Neural cell (in vitro differentiated cells): Measurements from ENCODE around the gene PSENEN. TPM values are rescaled to one million over a fixed set of nuclear protein-coding genes. Genes with fewer than 3 reads are reported as not detected.
"Not testable (repeated sequence)": the region's sequence is repeated elsewhere in the genome, so short reads cannot be mapped to it uniquely, and the experiment has no call there.

Source experiments
- H2AFZ ChIP-seq: fragments of 200-600, 300-800 bp; sonication (generic), shearing (Covaris generic); 2 replicates; pipeline ENCODE4 v1.6.0; 2014; ENCODE audit warnings: low read depth, mild to moderate bottlenecking, antibody characterized with exemption, low read length, moderate library complexity
- H3F3A ChIP-seq: fragments of 200-600 bp; shearing (Covaris generic); 2 replicates; pipeline ENCODE4 v1.6.1; 2016; ENCODE audit warnings: mild to moderate bottlenecking, moderate library complexity, mixed read lengths, antibody characterized with exemption, low read length; ENCODE audit not compliant: insufficient read depth, poor library complexity, severe bottlenecking
- H3K27ac ChIP-seq: fragments of 200-600, 300-800 bp; sonication (generic), shearing (Covaris generic); 2 replicates; pipeline ENCODE4 v1.5.1; 2014; ENCODE audit warnings: mild to moderate bottlenecking, low read length, moderate library complexity
- H3K27me3 ChIP-seq: fragments of 300-800, 200-600 bp; sonication (generic), shearing (Covaris generic); 2 replicates; pipeline ENCODE4 v1.6.0; 2014; ENCODE audit warnings: mild to moderate bottlenecking, low read depth, low read length, moderate library complexity; ENCODE audit not compliant: insufficient read depth
- H3K36me3 ChIP-seq: fragments of 300-800, 200-600 bp; sonication (generic), shearing (Covaris generic); 2 replicates; pipeline ENCODE4 v1.5.1; 2014; ENCODE audit warnings: mild to moderate bottlenecking, antibody characterized with exemption, low read length, moderate library complexity; ENCODE audit not compliant: insufficient read depth
- H3K4me2 ChIP-seq: fragments of 300-800, 200-600 bp; sonication (generic), shearing (Covaris generic); 2 replicates; pipeline ENCODE4 v1.6.0; 2014; ENCODE audit warnings: mild to moderate bottlenecking, low read length
- H3K4me3 ChIP-seq: fragments of 300-800, 200-600 bp; sonication (generic), shearing (Covaris generic); 2 replicates; pipeline ENCODE4 v1.5.1; 2014; ENCODE audit warnings: mild to moderate bottlenecking, low read length, moderate library complexity
- H3K79me2 ChIP-seq: fragments of 200-600 bp; shearing (Covaris generic); replicated peaks from 2 replicates; pipeline ENCODE4 v1.6.0; 2014; ENCODE audit warnings: mild to moderate bottlenecking, low read length, moderate library complexity; ENCODE audit not compliant: insufficient read depth
- H3K9ac ChIP-seq: fragments of 300-800, 200-600 bp; sonication (generic), shearing (Covaris generic); 2 replicates; pipeline ENCODE4 v1.6.1; 2016; ENCODE audit warnings: mild to moderate bottlenecking, low read length, mixed read lengths
- H3K9me2 ChIP-seq: fragments of 200-600 bp; shearing (Covaris generic); 2 replicates; pipeline ENCODE4 v1.6.1; 2016; ENCODE audit warnings: mild to moderate bottlenecking, low read length, mixed read lengths; ENCODE audit not compliant: insufficient read depth
- H3K9me3 ChIP-seq: fragments of 200-600, 300-800 bp; sonication (generic), shearing (Covaris generic); 2 replicates; pipeline ENCODE4 v1.6.1; 2016; ENCODE audit warnings: mild to moderate bottlenecking, mixed run types, low read length, moderate library complexity, mixed read lengths
- H4K20me1 ChIP-seq: fragments of 200-600 bp; shearing (Covaris generic); 2 replicates; pipeline ENCODE4 v1.6.1; 2016; ENCODE audit warnings: mild to moderate bottlenecking, mixed run types; ENCODE audit not compliant: insufficient read depth
- CTCF ChIP-seq: fragments of 450-650 bp; IDR thresholded peaks from 2 replicates; pipeline ENCODE4 v1.5.1; 2014; ENCODE audit warnings: antibody characterized with exemption, mild to moderate bottlenecking, moderate library complexity; ENCODE audit not compliant: poor library complexity, severe bottlenecking
- EP300 ChIP-seq: fragments of 450-650 bp; conservative IDR thresholded peaks from 2 replicates; pipeline ENCODE4 v1.6.1; 2014; ENCODE audit warnings: antibody characterized with exemption, mild to moderate bottlenecking, moderate library complexity; ENCODE audit not compliant: poor library complexity, severe bottlenecking
- EZH2 ChIP-seq: fragments of 200-600, 300-800 bp; shearing (Covaris generic), sonication (generic); IDR thresholded peaks from 2 replicates; pipeline ENCODE4 v1.6.1; 2014; ENCODE audit warnings: antibody characterized with exemption, low read length, borderline replicate concordance, mild to moderate bottlenecking; ENCODE audit not compliant: insufficient read depth, poor library complexity, severe bottlenecking
- MXI1 ChIP-seq: fragments of 450-650 bp; conservative IDR thresholded peaks from 2 replicates; pipeline ENCODE4 v1.6.1; 2014; ENCODE audit warnings: antibody characterized with exemption, mild to moderate bottlenecking; ENCODE audit not compliant: poor library complexity, severe bottlenecking
- POLR2AphosphoS5 ChIP-seq: IDR thresholded peaks from 2 replicates; pipeline ENCODE4 v1.6.1; 2012
- RAD21 ChIP-seq: fragments of 450-650 bp; conservative IDR thresholded peaks from 2 replicates; pipeline ENCODE4 v1.6.1; 2014; ENCODE audit warnings: antibody characterized with exemption, mild to moderate bottlenecking, moderate library complexity
- SMC3 ChIP-seq: fragments of 450-650 bp; conservative IDR thresholded peaks from 2 replicates; pipeline ENCODE4 v1.6.1; 2014; ENCODE audit warnings: antibody characterized with exemption, mild to moderate bottlenecking, moderate library complexity; ENCODE audit not compliant: poor library complexity
- TAF1 ChIP-seq: IDR thresholded peaks from 2 replicates; pipeline ENCODE4 v1.6.1; 2012; ENCODE audit warnings: low read depth
- polyA plus RNA-seq: library from polyadenylated mRNA; depleted of rRNA; stranded (reverse); fragments of >200 nt; gene quantifications from 2 replicates; pipeline ENCODE4 v1.2.3, GENCODE V29; 2014
- TF ChIP-seq, protein P1 (sequence below): IDR thresholded peaks from 2 replicates; pipeline ENCODE4 v1.6.1; 2012; ENCODE audit warnings: borderline replicate concordance

Gene PSENEN
- polyA plus RNA-seq, 1 donor from 2014 or later: 46.2 TPM

DNA sequence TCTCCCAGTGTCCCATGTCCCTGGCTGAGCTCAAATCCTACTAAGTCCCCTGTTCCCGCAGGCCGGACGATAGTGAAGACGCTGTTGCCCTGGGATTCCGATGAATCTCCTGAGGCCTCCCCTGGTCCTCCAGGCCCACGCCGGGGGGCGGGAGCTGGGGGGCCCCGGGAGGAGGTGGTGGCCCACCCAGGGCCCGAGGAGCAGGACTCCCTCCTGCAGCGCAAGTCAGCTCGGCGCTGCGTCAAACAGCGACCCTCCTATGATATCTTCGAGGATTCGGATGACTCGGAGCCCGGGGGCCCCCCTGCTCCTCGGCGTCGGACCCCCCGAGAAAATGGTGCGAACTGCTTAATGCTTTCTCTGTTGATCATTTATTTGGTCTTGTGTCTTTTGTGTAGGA, 21.8 kb upstream of the PSENEN start:
- H3K27ac ChIP-seq: no peak overlapping the region
- peaks cover 16% of the 10 kb centered on the region for H3K79me2 ChIP-seq
- TF ChIP-seq SMC3: no peak
- TF ChIP-seq CTCF: no peak
- no peak for TF ChIP-seq POLR2AphosphoS5
- no peak for TF ChIP-seq EP300
- no peak for TF ChIP-seq TAF1
- no peak for TF ChIP-seq EZH2
- TF ChIP-seq, protein P1, sequence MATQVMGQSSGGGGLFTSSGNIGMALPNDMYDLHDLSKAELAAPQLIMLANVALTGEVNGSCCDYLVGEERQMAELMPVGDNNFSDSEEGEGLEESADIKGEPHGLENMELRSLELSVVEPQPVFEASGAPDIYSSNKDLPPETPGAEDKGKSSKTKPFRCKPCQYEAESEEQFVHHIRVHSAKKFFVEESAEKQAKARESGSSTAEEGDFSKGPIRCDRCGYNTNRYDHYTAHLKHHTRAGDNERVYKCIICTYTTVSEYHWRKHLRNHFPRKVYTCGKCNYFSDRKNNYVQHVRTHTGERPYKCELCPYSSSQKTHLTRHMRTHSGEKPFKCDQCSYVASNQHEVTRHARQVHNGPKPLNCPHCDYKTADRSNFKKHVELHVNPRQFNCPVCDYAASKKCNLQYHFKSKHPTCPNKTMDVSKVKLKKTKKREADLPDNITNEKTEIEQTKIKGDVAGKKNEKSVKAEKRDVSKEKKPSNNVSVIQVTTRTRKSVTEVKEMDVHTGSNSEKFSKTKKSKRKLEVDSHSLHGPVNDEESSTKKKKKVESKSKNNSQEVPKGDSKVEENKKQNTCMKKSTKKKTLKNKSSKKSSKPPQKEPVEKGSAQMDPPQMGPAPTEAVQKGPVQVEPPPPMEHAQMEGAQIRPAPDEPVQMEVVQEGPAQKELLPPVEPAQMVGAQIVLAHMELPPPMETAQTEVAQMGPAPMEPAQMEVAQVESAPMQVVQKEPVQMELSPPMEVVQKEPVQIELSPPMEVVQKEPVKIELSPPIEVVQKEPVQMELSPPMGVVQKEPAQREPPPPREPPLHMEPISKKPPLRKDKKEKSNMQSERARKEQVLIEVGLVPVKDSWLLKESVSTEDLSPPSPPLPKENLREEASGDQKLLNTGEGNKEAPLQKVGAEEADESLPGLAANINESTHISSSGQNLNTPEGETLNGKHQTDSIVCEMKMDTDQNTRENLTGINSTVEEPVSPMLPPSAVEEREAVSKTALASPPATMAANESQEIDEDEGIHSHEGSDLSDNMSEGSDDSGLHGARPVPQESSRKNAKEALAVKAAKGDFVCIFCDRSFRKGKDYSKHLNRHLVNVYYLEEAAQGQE: no peak
- TF ChIP-seq MXI1: no peak
- no peak for TF ChIP-seq RAD21
- H3F3A ChIP-seq: no peaks in the 10 kb centered on the region
- H3K36me3 ChIP-seq: no peaks in the 10 kb centered on the region
- H4K20me1 ChIP-seq: no peaks in the 10 kb centered on the region
- no peak overlapping the region for H2AFZ ChIP-seq
- H3K4me3 ChIP-seq: no peak overlapping the region
- no peak overlapping the region for H3K9ac ChIP-seq
- no peaks in the 10 kb centered on the region for H3K27me3 ChIP-seq
- H3K9me3 ChIP-seq: no peaks in the 10 kb centered on the region
- no peaks in the 10 kb centered on the region for H3K9me2 ChIP-seq
- H3K4me2 ChIP-seq: no peak overlapping the region

GRCh38 chr19:35724132-35724531, 21.3 kb upstream of the PSENEN start:
- not testable (repeated sequence) for H3K9me3 ChIP-seq, H3F3A ChIP-seq, H3K27me3 ChIP-seq, H2AFZ ChIP-seq, H3K9ac ChIP-seq, H3K9me2 ChIP-seq, H3K4me2 ChIP-seq, H3K27ac ChIP-seq, H4K20me1 ChIP-seq, H3K4me3 ChIP-seq, H3K36me3 ChIP-seq
- peaks cover 11% of the 10 kb centered on the region for H3K79me2 ChIP-seq

DNA sequence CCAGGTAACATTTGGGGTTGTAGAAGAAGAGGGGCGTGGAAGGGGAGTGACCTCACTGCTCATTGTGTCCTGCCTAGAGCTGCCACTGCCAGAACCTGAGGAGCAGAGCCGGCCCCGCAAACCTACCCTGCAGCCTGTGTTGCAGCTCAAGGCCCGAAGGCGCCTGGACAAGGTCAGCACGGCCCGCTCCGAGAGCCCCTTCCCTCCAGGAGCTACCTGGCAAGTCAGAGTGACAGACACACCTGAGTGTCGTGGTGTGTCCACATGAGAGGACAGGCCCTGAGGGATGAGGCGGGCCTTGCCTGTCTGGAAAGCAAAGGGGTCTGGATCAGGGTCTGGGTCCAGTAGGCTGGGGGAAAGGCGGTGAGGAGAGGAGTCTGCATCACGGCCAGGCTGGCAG, 20.9 kb upstream of the PSENEN start:
- TF ChIP-seq MXI1: no peak
- no peaks in the 10 kb centered on the region for H4K20me1 ChIP-seq
- no peak overlapping the region for H3K9ac ChIP-seq
- no peaks in the 10 kb centered on the region for H3K27me3 ChIP-seq
- no peaks in the 10 kb centered on the region for H3F3A ChIP-seq
- H3K79me2 ChIP-seq: peaks cover 7% of the 10 kb centered on the region
- no peaks in the 10 kb centered on the region for H3K36me3 ChIP-seq
- no peak overlapping the region for H3K27ac ChIP-seq
- no peak overlapping the region for H2AFZ ChIP-seq
- H3K9me3 ChIP-seq: no peaks in the 10 kb centered on the region
- H3K4me3 ChIP-seq: no peak overlapping the region
- no peaks in the 10 kb centered on the region for H3K9me2 ChIP-seq
- H3K4me2 ChIP-seq: no peak overlapping the region
